Smooth muscle cell (in vitro differentiated cells): ENCODE results near the gene KLHL3. TPM values are rescaled to one million over a fixed set of nuclear protein-coding genes. Genes with fewer than 3 reads are reported as not detected.

Experiments used
- DNase-seq: peaks from one replicate; lab custom pipeline; 2025; ENCODE audit not compliant: unreplicated experiment; lab: John Stamatoyannopoulos, UW
- H2AFZ ChIP-seq: fragments of 200-600 bp; sonication (generic); 2 replicates; pipeline ENCODE4 v1.6.0; 2016; ENCODE audit warnings: antibody characterized with exemption, low read depth, mild to moderate bottlenecking
- H3F3A ChIP-seq: fragments of 200-600 bp; sonication (generic); 2 replicates; pipeline ENCODE4 v1.6.0; 2017; ENCODE audit warnings: antibody characterized with exemption, low read depth
- H3K27ac ChIP-seq: fragments of 200-600 bp; sonication (generic); 2 replicates; pipeline ENCODE4 v1.5.1; 2016; ENCODE audit warnings: low read depth, mild to moderate bottlenecking
- H3K27me3 ChIP-seq: fragments of 200-600 bp; sonication (generic); 2 replicates; pipeline ENCODE4 v1.6.1; 2016; ENCODE audit warnings: low read depth, mild to moderate bottlenecking
- H3K36me3 ChIP-seq: fragments of 200-600 bp; sonication (generic); 2 replicates; pipeline ENCODE4 v1.5.1; 2016; ENCODE audit warnings: low read depth
- H3K4me1 ChIP-seq: fragments of 200-600 bp; sonication (generic); 2 replicates; pipeline ENCODE4 v1.5.1; 2016; ENCODE audit warnings: low read depth
- H3K4me2 ChIP-seq: fragments of 200-600 bp; sonication (generic); 2 replicates; pipeline ENCODE4 v1.6.0; 2016; ENCODE audit warnings: mild to moderate bottlenecking
- H3K4me3 ChIP-seq: fragments of 200-600 bp; sonication (generic); 2 replicates; pipeline ENCODE4 v1.5.1; 2016; ENCODE audit warnings: mild to moderate bottlenecking
- H3K79me2 ChIP-seq: fragments of 200-600 bp; sonication (generic); 2 replicates; pipeline ENCODE4 v1.6.0; 2016; ENCODE audit warnings: low read depth, mild to moderate bottlenecking
- H3K9ac ChIP-seq: fragments of 200-600 bp; sonication (generic); 2 replicates; pipeline ENCODE4 v1.6.0; 2016; ENCODE audit warnings: low read depth
- H3K9me3 ChIP-seq: fragments of 200-600 bp; sonication (generic); replicated peaks from 2 replicates; pipeline ENCODE4 v1.5.1; 2016; ENCODE audit warnings: low read depth
- H4K20me1 ChIP-seq: fragments of 200-600 bp; sonication (generic); 2 replicates; pipeline ENCODE4 v1.6.0; 2016; ENCODE audit warnings: low read depth
- WGBS: methylation state at CpG from one replicate; pipeline ENCODE4 v1.1.7; 2016; ENCODE audit warnings: low lambda C conversion rate; 5-methylcytosine and 5-hydroxymethylcytosine counted together
- polyA plus RNA-seq: library from polyadenylated mRNA; unstranded; fragments of >200 nt; fragmentation: Nextera tagmentation; extraction: Ambion mirVana; gene quantifications from 2 replicates; pipeline ENCODE4 v1.2.1, GENCODE V29; 2016
- total RNA-seq: library from RNA; depleted of rRNA; stranded (reverse); fragments of >200 nt; gene quantifications from 2 replicates; pipeline ENCODE4 v1.2.3, GENCODE V29; 2014
- TF ChIP-seq, protein P1 (sequence below): fragments of 200-600 bp; sonication (generic); IDR thresholded peaks from 2 replicates; pipeline ENCODE4 v1.5.1; 2017; ENCODE audit warnings: borderline replicate concordance, mild to moderate bottlenecking, antibody characterized with exemption; ENCODE audit not compliant: insufficient read depth, poor library complexity, severe bottlenecking

Gene KLHL3
- total and polyA plus RNA-seq, 2 experiments from 2014 or later = 3.6 to 9.1 TPM

DNA sequence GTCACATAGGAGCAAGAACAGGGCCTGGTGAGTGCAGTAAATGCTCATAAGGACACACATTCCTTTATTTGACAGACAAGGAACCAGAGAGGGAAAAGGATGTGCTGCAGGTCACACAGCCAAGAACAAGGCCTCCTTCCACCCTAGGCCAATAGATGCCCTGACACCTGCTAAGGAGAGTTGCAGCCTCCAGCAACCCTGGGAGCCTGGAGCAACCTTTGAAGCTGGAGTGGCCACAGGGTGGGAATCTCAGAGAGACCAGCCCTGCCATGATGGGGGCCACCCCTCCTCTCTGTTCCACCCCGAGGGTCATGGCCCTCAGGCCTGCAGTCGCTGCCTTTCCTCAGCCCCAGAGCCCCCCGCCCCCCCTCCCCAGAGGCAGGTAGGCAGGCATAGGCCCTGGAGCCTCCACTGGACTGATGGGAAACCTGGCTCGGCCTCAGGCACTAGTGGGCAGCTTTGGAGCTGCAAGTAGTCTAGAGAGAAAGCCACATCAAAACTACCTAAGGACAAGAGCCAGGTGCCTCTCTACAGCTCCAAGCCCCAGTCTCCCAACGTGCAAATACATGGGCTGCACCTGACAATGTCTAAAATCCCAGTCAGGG is 120.6 kb downstream of the KLHL3 start:
- no peak overlapping the region for H3K4me2 ChIP-seq
- H4K20me1 ChIP-seq = no peaks in the 10 kb centered on the region
- H3K9me3 ChIP-seq = no peaks in the 10 kb centered on the region
- no peaks in the 10 kb centered on the region for H3F3A ChIP-seq
- no peak overlapping the region for H3K4me3 ChIP-seq
- no peak overlapping the region for H3K9ac ChIP-seq
- peaks cover 3% of the 10 kb centered on the region for H3K4me1 ChIP-seq
- no peaks in the 10 kb centered on the region for H3K27me3 ChIP-seq
- 90% methylated on average over 3 of the region's 5 CpGs for WGBS
- no peaks in the 10 kb centered on the region for H3K79me2 ChIP-seq
- H3K36me3 ChIP-seq = no peaks in the 10 kb centered on the region
- TF ChIP-seq, protein P1, sequence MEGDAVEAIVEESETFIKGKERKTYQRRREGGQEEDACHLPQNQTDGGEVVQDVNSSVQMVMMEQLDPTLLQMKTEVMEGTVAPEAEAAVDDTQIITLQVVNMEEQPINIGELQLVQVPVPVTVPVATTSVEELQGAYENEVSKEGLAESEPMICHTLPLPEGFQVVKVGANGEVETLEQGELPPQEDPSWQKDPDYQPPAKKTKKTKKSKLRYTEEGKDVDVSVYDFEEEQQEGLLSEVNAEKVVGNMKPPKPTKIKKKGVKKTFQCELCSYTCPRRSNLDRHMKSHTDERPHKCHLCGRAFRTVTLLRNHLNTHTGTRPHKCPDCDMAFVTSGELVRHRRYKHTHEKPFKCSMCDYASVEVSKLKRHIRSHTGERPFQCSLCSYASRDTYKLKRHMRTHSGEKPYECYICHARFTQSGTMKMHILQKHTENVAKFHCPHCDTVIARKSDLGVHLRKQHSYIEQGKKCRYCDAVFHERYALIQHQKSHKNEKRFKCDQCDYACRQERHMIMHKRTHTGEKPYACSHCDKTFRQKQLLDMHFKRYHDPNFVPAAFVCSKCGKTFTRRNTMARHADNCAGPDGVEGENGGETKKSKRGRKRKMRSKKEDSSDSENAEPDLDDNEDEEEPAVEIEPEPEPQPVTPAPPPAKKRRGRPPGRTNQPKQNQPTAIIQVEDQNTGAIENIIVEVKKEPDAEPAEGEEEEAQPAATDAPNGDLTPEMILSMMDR = no peak
- no peak overlapping the region for H3K27ac ChIP-seq
- H2AFZ ChIP-seq = no peak overlapping the region
- no peak for DNase-seq

DNA sequence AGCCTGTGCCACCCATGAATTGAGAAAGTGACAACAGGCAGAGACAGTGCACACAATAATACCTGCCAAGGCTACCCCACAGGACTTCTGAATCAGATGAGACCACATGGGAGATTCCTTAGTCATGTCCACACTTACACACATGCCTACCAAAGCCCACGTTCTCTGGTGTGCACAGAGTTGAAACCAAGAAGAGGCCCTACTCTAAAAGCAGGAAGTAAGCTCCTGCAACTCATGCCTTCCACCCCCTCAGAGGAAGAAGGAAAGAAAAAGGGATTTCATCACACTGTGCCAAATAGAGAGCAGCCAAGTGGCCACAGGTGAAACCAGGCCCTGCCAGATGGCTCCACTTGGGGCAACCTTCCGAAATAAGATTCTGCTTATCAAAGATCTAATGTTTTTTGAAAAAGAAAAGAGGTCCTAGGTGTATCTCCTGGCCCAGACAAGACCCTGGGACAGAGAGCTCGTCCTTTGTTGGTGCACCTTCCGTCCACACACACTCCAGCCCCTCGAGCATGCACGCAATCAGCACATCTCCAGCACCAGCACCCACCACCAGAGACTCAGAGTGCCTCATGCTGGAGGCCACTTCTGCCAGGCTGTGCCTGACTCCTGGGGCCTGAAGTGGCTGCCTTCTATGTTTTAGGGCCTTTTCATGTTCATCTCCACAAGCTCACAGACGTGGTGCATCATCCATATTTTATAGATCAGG is 122.2 kb downstream of the KLHL3 start:
- Histone ChIP-seq H3K27me3 (no peaks in the 10 kb centered on the region), H3K4me3 (no peak overlapping the region), H3K4me2 (no peak overlapping the region), H3K79me2 (no peaks in the 10 kb centered on the region), H3K27ac (no peak overlapping the region), H3K9me3 (no peaks in the 10 kb centered on the region), H3F3A (no peaks in the 10 kb centered on the region), H3K9ac (no peak overlapping the region), H2AFZ (no peak overlapping the region), H3K36me3 (no peaks in the 10 kb centered on the region), H3K4me1 (peaks cover 3% of the 10 kb centered on the region), H4K20me1 (no peaks in the 10 kb centered on the region)
- 82% methylated on average over 7 of the region's 7 CpGs for WGBS
- DNase-seq = no peak
- TF ChIP-seq, protein P1 = no peak

DNA sequence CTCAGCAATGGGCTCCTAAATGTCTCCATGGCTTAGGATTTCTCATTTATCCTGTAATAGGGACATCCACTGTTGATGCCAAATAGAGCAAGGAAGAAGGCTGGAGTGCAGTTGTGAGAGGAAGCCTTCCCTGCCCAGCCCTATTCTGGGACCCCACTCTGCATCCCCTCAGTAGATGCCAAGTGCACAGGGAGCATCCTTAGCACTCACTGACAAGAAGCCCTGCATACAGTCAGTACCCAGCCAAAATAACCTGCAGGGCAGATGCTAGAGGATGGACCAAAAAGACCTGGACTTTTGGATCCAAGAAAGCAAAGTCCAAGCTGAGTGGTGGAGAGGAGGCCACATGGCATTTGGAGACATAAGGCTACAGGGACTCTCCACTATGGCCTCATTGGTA is 123.3 kb downstream of the KLHL3 start:
- H3K27me3 ChIP-seq = peaks cover 11% of the 10 kb centered on the region
- H3K9me3 ChIP-seq = no peaks in the 10 kb centered on the region
- DNase-seq = no peak

More for the DNA sequence above, 123.3 kb downstream of the KLHL3 start:
- Histone ChIP-seq H3K79me2 (no peaks in the 10 kb centered on the region), H3K4me2 (no peak overlapping the region), H3K27ac (no peak overlapping the region), H3K36me3 (no peaks in the 10 kb centered on the region), H3K4me3 (no peak overlapping the region), H4K20me1 (no peaks in the 10 kb centered on the region), H3K9ac (no peak overlapping the region), H2AFZ (no peak overlapping the region), H3F3A (no peaks in the 10 kb centered on the region), H3K4me1 (peaks cover 3% of the 10 kb centered on the region)
- TF ChIP-seq, protein P1 = no peak
